A549 (cell line): ENCODE measurements around the gene SH3RF3.

ENCODE experiments used
- BHLHE40 ChIP-seq: IDR thresholded peaks from 2 replicates; pipeline ENCODE4 v1.6.1; 2012; ENCODE audit warnings: low read depth, low read length, inconsistent platforms
- CTCF ChIP-seq: fragments of >200 bp; sonication (Bioruptor Twin); formaldehyde crosslinking; IDR thresholded peaks from 3 replicates; pipeline ENCODE4 v1.5.1; 2016
- HEYL ChIP-seq: fragments of 250-450 bp; sonication (Bioruptor Pico); IDR thresholded peaks from 2 replicates; pipeline ENCODE4 v1.8.0; 2021; ENCODE audit warnings: mild to moderate bottlenecking, moderate library complexity
- RAD21 ChIP-seq, 2 experiments: fragments of >200 bp in 1 of 2; sonication (Bioruptor Twin) in 1 of 2; formaldehyde crosslinking in 1 of 2; IDR thresholded peaks in 1 of 2; conservative IDR thresholded peaks in 1 of 2; 2 replicates in 1 of 2; 3 replicates in 1 of 2; pipeline ENCODE4 v1.6.1; 2012 to 2018; ENCODE audit warnings: inconsistent platforms in 1 of 2

DNA sequence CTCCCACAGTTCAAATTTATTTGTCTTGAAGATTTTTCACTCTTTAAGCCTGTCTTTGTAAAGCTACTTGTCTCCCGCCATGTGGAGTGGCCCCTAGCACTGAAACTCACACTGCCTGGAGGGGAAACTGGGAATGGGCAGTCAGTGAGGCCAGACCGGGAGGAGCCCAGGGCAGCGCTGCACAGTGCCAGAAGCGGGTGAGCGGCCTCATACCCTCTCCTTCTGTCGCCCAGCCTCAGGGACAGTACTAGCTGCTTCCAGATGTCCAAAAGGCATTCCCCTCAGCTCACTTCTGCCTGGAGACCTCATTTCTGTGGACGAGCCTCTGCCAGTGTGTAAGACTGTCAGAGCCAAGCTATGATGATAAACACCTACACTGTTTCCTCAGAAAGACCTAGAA lies 404.8 kb downstream of the SH3RF3 start:
- TF ChIP-seq CTCF, result no peak
- TF ChIP-seq RAD21 (conservative IDR thresholded peaks at IDR 0.05 in 1 of 2, IDR thresholded peaks at IDR 0.05 in 1 of 2), result no peak
- TF ChIP-seq BHLHE40, result no peak
- no peak for TF ChIP-seq HEYL
